HG03039 (cell line): ENCODE results near the gene UNC93A.
"Not testable (repeated sequence)": the region's sequence is repeated elsewhere in the genome, so short reads cannot be mapped to it uniquely, and the experiment has no call there.

ENCODE experiments used
- ATAC-seq: cut with Tn5 transposase; IDR thresholded peaks from one replicate; pipeline ENCODE4 v1.9.1; 2021; ENCODE audit warnings: mild to moderate bottlenecking, moderate library complexity; ENCODE audit not compliant: unreplicated experiment

The UNC93A gene

GRCh38 chr6:167338541-167339117 lies 47.5 kb downstream of the UNC93A start:
- ATAC-seq = no peak

- no peak for ATAC-seq
Measured at GRCh38 chr6:167341038-167341583, 50.0 kb downstream of the UNC93A start.

- no peak for ATAC-seq
Measured at GRCh38 chr6:167341665-167342655, 50.8 kb downstream of the UNC93A start.

GRCh38 chr6:167342879-167343610 lies 51.9 kb downstream of the UNC93A start:
- no peak for ATAC-seq

GRCh38 chr6:167345348-167345747 lies 54.2 kb downstream of the UNC93A start:
- ATAC-seq = no peak

GRCh38 chr6:167345960-167346359 lies 54.8 kb downstream of the UNC93A start:
- no peak for ATAC-seq

GRCh38 chr6:167347226-167347625 lies 56.1 kb downstream of the UNC93A start:
- no peak for ATAC-seq

GRCh38 chr6:167349631-167350274 lies 58.6 kb downstream of the UNC93A start:
- no peak for ATAC-seq

- no peak for ATAC-seq
Measured at GRCh38 chr6:167350275-167350696, 59.2 kb downstream of the UNC93A start.

- ATAC-seq = no peak
Measured at GRCh38 chr6:167350731-167351655, 59.9 kb downstream of the UNC93A start.

GRCh38 chr6:167351656-167352345 lies 60.7 kb downstream of the UNC93A start:
- no peak for ATAC-seq

- no peak for ATAC-seq
Measured at GRCh38 chr6:167356874-167357273, 65.8 kb downstream of the UNC93A start.

GRCh38 chr6:167358394-167358793 lies 67.3 kb downstream of the UNC93A start:
- not testable (repeated sequence) for ATAC-seq

GRCh38 chr6:167361170-167361569 lies 70.1 kb downstream of the UNC93A start:
- ATAC-seq = not testable (repeated sequence)
